ENCODE measurements around the gene MRPL40.

MRPL40 gene

DNA sequence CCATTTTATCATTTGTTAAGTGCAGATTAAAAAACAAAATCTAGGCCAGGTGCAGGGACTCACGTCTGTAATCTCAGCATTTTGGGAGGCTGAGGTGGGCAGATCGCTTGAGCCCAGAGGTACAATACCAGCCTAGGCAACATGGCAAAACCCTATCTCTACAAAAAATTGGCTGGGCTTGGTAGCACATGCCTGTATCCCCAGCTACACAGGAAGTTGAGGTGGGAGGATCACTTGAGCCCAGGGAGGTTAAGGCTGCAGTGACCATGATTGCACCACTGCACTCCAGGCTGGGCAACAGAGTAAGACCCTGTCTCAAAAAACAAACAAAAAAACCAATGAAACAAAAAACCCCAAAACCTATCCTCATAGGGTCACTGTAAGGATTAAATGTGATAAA is 33.7 kb upstream of the MRPL40 start:
- H3K4me3 ChIP-seq = no peak overlapping the region
- peaks cover 60% of the 10 kb centered on the region for H3K36me3 ChIP-seq (replicated peaks)
- H3K27me3 ChIP-seq (ENCODE audit: low read depth) = no peaks in the 10 kb centered on the region
- in situ Hi-C loops (cut with MboI; ENCODE audit: low sequenced_read_pairs) = no loop called here
- H3K9me3 ChIP-seq = no peaks in the 10 kb centered on the region
- no peak for DNase-seq (ENCODE audit: low spot score in 2 of 2)
- H3K4me1 ChIP-seq = no peaks in the 10 kb centered on the region

DNA sequence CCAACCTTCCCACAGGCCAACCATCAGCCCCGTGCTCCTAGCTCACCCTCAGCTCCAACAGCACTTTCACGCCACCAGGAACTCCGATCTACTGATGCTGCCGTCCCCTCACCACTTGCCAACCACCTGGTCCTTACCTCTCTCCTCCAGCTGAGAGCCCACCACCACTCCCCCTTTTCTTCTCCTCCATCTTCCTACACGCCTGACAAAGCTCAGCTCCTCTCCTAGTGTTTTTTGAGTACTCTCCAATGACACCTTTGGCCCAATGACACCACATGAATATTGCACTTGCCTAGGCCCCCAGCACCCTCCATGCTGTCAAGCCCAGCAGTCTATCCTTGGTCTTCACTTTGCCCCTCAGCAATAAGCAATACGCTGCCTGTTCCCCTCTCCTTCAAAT is 31.5 kb upstream of the MRPL40 start:
- no peak overlapping the region for H3K4me3 ChIP-seq
- H3K27me3 ChIP-seq (ENCODE audit: low read depth) = no peaks in the 10 kb centered on the region
- no peaks in the 10 kb centered on the region for H3K4me1 ChIP-seq
- in situ Hi-C loops (cut with MboI; ENCODE audit: low sequenced_read_pairs) = loop anchor here (10.0 to 25.0 kb wide), 2 partner anchors 56 to 111 kb away; partner anchors contain the start of gene CLDN5
- peaks cover 50% of the 10 kb centered on the region for H3K36me3 ChIP-seq (replicated peaks)
- no peaks in the 10 kb centered on the region for H3K9me3 ChIP-seq
- DNase-seq (ENCODE audit: low spot score in 2 of 2) = no peak

DNA sequence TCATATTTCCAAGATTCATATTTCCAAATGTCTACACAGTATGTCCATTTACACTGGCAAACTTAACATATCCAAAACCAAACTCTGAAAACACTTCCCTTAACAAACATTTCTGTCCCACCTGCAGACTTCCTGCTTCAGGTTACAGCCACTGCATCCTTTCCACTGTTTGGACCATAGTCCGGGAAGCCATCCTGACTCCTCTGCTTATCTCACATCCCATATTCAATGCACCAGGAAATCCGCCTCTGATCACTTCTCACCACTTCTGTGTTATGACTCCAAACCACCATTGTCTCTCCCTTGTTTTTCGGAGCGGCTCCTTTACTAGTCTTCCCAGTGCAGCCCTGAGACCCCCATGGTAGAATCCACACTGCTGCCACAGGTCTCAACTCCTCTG is 30.9 kb upstream of the MRPL40 start:
- no peaks in the 10 kb centered on the region for H3K27me3 ChIP-seq (ENCODE audit: low read depth)
- in situ Hi-C loops (cut with MboI; ENCODE audit: low sequenced_read_pairs) = loop anchor here (10.0 to 25.0 kb wide), 2 partner anchors 57 to 111 kb away; partner anchors contain the start of gene CLDN5
- H3K9me3 ChIP-seq = no peaks in the 10 kb centered on the region
- H3K4me3 ChIP-seq = no peak overlapping the region
- no peaks in the 10 kb centered on the region for H3K4me1 ChIP-seq
- H3K36me3 ChIP-seq (replicated peaks) = peaks cover 50% of the 10 kb centered on the region
- no peak for DNase-seq (ENCODE audit: low spot score in 2 of 2)

DNA sequence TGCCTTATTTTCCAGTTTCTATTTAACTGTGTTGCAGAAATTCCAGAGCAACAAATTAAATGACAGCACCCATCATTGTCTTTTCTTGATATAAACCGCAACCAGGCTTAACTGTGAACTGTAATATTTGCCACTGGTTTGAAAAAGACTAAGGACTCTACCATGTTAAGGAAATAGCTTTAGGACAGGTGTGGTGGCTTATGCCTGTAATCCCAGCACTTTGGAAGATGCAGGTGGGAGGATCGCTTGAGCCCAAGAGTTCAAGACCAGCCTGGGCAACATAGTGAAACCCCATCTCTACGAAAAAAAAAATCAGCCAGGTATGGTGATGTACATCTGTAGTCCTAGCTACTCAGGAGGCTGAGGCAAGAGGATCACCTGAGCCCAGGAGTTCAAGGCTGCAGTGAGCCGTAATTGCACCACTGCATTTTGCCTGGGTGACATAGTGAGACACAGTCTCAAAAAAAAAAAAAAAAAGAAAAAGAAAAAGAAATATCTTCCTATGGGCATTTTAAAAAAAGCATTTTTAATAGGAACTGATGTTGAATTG is 29.6 kb upstream of the MRPL40 start:
- no peak for DNase-seq (ENCODE audit: low spot score in 2 of 2)
- Histone ChIP-seq H3K9me3 (no peaks in the 10 kb centered on the region), H3K4me3 (no peak overlapping the region), H3K36me3 (replicated peaks) (peaks cover 50% of the 10 kb centered on the region), H3K27me3 (ENCODE audit: low read depth) (no peaks in the 10 kb centered on the region), H3K4me1 (no peaks in the 10 kb centered on the region)
- in situ Hi-C loops (cut with MboI; ENCODE audit: low sequenced_read_pairs) = loop anchor here (10.0 to 25.0 kb wide), 2 partner anchors 58 to 110 kb away; partner anchors contain the start of gene CLDN5

DNA sequence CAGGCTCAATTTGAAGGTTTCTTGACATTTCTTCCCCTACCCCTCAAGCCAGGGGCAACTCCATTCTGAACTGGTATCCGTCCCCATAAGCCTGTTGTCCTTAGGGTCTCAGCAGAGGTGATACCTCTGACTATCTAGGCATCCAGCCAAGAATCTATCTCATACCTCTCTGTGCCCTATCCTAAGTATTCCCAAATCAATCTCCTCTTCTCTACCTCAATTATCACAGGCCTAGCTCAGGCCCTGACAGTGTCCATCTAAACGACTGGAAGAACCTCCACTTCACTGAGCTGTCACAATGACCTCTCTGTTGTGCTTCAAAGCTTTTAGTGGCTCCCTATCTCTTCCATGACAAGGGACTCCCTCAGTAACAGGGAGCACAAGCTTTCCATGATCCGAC is 27.7 kb upstream of the MRPL40 start:
- DNase-seq (ENCODE audit: low spot score in 2 of 2) = no peak
- H3K27me3 ChIP-seq (ENCODE audit: low read depth) = no peaks in the 10 kb centered on the region
- no peaks in the 10 kb centered on the region for H3K9me3 ChIP-seq
- H3K36me3 ChIP-seq (replicated peaks) = peaks cover 54% of the 10 kb centered on the region
- H3K4me1 ChIP-seq = no peaks in the 10 kb centered on the region
- in situ Hi-C loops (cut with MboI; ENCODE audit: low sequenced_read_pairs) = loop anchor here (5.0 to 25.0 kb wide), 3 partner anchors 60 to 223 kb away; partner anchors contain the start of gene CLDN5
- H3K4me3 ChIP-seq = no peak overlapping the region

DNA sequence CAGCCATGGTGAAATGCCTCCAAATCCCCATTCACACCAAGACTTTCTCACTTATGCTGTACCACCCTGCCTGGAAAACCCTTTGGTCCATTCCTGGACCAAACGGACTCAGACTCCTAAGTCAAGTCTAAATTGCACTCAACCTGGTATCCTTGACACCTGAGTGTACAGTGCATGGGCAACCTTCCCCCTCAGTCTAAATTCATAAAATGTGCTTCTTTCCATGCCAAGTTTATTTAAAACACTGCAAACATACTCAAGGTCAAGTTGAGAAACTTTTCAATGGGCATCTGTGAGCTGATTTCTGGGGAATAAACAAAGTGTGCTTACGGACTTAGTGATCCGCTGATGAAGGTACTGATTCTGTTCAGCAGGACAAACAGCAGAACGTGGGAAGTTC is 27.2 kb upstream of the MRPL40 start:
- Histone ChIP-seq H3K9me3 (no peaks in the 10 kb centered on the region), H3K36me3 (replicated peaks) (peaks cover 54% of the 10 kb centered on the region), H3K27me3 (ENCODE audit: low read depth) (no peaks in the 10 kb centered on the region), H3K4me3 (no peak overlapping the region), H3K4me1 (no peaks in the 10 kb centered on the region)
- no peak for DNase-seq (ENCODE audit: low spot score in 2 of 2)
- in situ Hi-C loops (cut with MboI; ENCODE audit: low sequenced_read_pairs) = loop anchor here (5.0 to 25.0 kb wide), 3 partner anchors 60 to 222 kb away; partner anchors contain the start of gene CLDN5

DNA sequence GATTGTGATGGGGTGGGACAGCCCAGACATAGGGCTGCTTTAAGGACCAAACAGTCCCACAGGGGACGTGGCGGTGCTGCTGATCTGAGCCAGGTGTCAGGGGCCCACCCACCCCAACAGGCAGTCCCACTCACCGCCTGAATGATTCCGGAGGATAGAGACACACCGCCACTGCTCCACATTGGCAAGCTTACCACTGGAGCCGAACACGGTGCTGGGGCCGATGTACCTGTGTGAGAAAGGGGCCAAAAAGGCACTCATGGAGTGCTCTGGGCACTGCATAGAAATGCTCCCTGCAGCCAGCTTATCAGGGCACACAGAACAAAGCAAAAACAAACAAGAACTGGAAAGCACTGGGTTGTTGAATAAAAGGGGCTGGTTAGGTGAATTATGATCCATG is 26.7 kb upstream of the MRPL40 start:
- Histone ChIP-seq H3K4me3 (no peak overlapping the region), H3K4me1 (no peaks in the 10 kb centered on the region), H3K9me3 (no peaks in the 10 kb centered on the region), H3K27me3 (ENCODE audit: low read depth) (no peaks in the 10 kb centered on the region), H3K36me3 (replicated peaks) (peaks cover 53% of the 10 kb centered on the region)
- no peak for DNase-seq (ENCODE audit: low spot score in 2 of 2)
- in situ Hi-C loops (cut with MboI; ENCODE audit: low sequenced_read_pairs) = loop anchor here (5.0 to 25.0 kb wide), 3 partner anchors 61 to 222 kb away; partner anchors contain the start of gene CLDN5

DNA sequence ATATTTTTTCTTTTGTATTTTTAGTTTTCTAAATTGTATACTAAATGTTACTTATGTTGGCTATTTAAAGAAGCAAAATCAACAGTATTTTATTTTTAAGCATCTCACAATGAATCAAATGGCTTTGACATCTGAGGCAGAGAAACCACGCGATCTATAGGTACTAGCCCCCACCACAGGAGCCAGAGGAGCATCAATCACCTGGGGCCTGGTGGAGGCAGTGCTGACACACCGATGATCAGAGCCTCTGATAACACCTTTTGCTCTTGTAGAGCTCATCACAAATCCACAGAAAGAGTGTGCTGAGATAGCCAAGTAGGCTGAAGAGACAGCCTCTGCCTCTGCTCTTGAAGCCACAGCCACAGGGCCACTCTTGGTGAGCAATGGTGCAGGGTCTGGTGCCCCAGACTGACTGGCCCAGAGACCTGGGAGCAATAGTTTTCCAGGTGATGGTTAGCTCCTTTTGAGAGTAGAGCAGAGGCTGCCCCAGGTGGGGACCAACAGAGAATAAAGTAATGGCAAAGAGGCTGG is 26.0 kb upstream of the MRPL40 start:
- peaks cover 55% of the 10 kb centered on the region for H3K36me3 ChIP-seq (replicated peaks)
- in situ Hi-C loops (cut with MboI; ENCODE audit: low sequenced_read_pairs) = loop anchor here (5.0 to 25.0 kb wide), 3 partner anchors 62 to 221 kb away; partner anchors contain the start of gene CLDN5
- no peaks in the 10 kb centered on the region for H3K9me3 ChIP-seq
- H3K4me3 ChIP-seq = no peak overlapping the region
- no peaks in the 10 kb centered on the region for H3K27me3 ChIP-seq (ENCODE audit: low read depth)
- H3K4me1 ChIP-seq = no peaks in the 10 kb centered on the region
- DNase-seq (ENCODE audit: low spot score in 2 of 2) = no peak

DNA sequence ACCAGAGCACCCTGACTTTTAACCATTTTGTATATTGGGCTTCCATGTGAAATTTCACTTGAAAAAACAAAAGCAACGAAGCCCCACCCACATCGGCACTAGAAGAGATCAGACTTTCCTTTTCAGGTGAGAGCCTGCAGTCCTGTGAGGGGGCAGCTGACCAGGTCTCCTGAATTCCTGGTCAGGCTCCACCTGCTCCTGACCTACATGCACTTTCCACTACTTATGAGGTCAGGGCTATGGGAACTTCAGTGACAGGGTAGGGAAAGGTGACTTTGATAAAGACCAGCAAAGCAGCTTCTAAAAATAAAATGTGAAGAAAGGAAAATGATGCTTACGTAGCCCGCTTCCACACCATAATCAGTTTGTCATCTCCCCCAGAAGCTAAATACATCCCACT is 25.5 kb upstream of the MRPL40 start:
- in situ Hi-C loops (cut with MboI; ENCODE audit: low sequenced_read_pairs) = loop anchor here (5.0 to 25.0 kb wide), 3 partner anchors 62 to 220 kb away; partner anchors contain the start of gene CLDN5
- Histone ChIP-seq H3K27me3 (ENCODE audit: low read depth) (no peaks in the 10 kb centered on the region), H3K4me3 (no peak overlapping the region), H3K4me1 (no peaks in the 10 kb centered on the region), H3K36me3 (replicated peaks) (peaks cover 55% of the 10 kb centered on the region), H3K9me3 (no peaks in the 10 kb centered on the region)
- DNase-seq (ENCODE audit: low spot score in 2 of 2) = no peak

DNA sequence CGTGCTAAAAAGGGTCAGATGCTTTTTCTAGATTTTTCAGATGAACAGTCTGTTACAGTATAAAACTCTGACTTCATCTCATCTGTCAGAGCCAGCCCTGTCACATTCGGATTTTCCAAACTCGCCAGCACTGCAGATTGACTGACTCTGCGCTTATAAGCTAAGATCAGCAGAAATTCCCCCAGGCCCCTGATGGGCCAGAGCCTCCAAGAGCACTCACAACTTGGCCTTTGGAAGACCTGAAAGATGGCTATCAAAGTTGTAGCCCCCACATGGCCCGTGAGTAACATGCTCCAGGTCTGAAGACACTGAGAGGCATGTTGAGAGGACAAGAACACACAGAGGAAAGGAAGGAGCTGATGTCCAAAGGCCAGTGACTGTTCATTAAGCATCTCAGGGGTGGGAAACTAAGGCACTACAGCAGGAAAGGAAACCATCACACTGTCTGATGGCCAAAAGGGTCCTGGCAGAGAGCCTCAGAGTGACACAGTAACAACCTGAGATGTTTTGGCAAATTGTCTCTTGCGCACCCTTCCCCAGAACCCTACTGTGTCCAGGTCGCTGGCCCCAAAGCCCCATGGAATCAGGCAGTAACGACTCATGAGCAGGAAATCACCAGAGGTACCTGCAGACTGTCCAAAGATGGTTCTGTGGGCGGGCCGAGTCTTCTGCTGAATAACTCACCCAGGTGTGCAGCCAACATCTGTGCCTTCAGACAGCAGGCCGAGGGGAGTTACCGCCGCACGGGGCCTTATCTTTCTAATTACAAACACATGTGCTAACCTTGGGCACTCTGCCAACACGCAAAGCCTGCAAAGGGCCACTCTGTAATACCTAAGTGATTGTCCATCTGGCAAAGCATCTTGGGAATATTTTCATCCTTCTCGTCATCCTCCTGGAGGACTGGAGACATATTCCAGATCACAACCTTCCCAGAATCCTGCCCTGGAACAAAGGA is 24.4 kb upstream of the MRPL40 start:
- Histone ChIP-seq H3K27me3 (ENCODE audit: low read depth) (no peaks in the 10 kb centered on the region), H3K4me1 (no peaks in the 10 kb centered on the region), H3K36me3 (replicated peaks) (peaks cover 55% of the 10 kb centered on the region), H3K4me3 (no peak overlapping the region), H3K9me3 (no peaks in the 10 kb centered on the region)
- DNase-seq (ENCODE audit: low spot score in 2 of 2) = peak in 1 of 2 experiments; percentile 15
- in situ Hi-C loops (cut with MboI; ENCODE audit: low sequenced_read_pairs) = loop anchor here (5.0 to 25.0 kb wide), 3 partner anchors 63 to 219 kb away; partner anchors contain the start of gene CLDN5

DNA sequence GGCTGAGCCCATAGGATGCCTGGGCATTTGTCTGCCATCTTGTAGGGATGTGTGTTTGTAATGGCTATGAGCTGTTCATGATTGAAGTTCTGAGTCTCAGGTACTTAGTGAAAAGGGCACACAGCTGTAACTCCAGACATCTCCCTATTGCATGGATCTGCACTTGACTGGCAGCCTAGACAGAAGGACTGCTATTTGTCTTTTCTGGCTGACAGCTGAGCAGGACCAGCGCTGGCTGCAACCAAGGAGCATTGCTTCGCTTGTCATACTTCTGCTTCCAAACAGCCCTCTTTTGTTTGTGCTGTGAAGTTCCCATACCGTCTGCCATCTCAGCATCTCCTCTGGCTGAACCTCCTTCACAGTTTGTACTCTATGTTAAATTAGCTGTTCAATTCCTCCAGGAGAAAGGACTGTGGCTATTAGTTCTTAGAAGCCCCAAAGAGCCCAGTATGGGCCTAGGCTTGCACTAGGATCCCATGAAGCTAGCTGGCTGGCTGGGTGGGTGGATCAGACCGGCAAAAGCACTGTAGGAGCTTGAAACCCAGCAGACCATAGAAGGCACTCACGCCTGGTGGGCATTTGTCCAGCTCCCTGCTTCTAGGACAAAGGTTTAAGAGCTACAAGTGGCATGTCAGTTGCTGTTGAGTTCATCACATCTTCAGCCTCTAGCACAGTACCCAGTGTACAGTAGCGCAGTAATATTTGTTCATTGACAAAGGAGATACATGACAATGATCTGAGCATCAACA is 21.2 kb upstream of the MRPL40 start:
- Histone ChIP-seq H3K27me3 (ENCODE audit: low read depth) (no peaks in the 10 kb centered on the region), H3K4me3 (no peak overlapping the region), H3K36me3 (replicated peaks) (peaks cover 42% of the 10 kb centered on the region), H3K9me3 (no peaks in the 10 kb centered on the region), H3K4me1 (no peaks in the 10 kb centered on the region)
- in situ Hi-C loops (cut with MboI; ENCODE audit: low sequenced_read_pairs) = loop anchor here (25.0 kb wide), 1 partner anchor 101 kb away; the partner anchor contains the start of gene CLDN5
- DNase-seq (ENCODE audit: low spot score in 2 of 2) = no peak

DNA sequence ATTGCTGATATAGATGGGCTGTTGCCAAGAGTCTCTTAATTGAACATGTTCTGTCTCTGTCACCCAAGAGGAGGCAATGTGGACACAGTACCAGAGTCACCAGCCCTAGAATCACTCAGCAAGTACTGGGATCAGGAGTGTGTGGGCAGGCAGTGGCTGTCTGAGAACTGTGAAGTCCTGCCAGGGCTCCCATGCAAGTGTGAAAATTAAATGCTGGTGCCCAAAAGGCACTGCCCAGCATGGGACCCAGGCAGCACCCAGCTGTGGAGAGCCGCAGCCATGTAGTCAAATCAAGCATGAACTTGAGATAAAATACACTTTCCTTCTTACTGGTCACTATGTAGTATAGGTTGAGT is 20.7 kb upstream of the MRPL40 start:
- Histone ChIP-seq H3K4me3 (no peak overlapping the region), H3K4me1 (no peaks in the 10 kb centered on the region), H3K27me3 (ENCODE audit: low read depth) (no peaks in the 10 kb centered on the region), H3K9me3 (no peaks in the 10 kb centered on the region), H3K36me3 (replicated peaks) (peaks cover 37% of the 10 kb centered on the region)
- in situ Hi-C loops (cut with MboI; ENCODE audit: low sequenced_read_pairs) = loop anchor here (25.0 kb wide), 1 partner anchor 101 kb away; the partner anchor contains the start of gene CLDN5
- no peak for DNase-seq (ENCODE audit: low spot score in 2 of 2)

DNA sequence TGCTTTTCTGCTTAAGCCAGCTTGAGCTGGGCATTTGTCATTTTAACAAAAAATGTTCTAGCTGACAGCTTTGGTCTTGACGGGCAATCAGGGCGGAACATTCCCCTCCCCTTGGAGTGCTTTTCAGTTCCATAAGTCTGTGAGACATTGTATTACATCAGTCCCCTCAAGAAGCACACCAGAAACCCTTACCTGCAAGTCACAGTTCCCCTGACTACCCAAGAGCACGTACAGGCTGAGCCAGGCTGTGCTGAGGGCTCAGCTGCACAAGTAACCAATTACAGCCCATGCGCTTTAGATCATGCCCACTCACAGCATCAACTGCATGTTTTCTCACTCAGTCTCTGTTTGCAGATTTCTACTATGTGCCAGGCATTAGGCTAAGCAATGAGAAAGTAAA is 19.9 kb upstream of the MRPL40 start:
- Histone ChIP-seq H3K36me3 (replicated peaks) (peaks cover 29% of the 10 kb centered on the region), H3K4me1 (no peaks in the 10 kb centered on the region), H3K27me3 (ENCODE audit: low read depth) (no peaks in the 10 kb centered on the region), H3K4me3 (no peak overlapping the region), H3K9me3 (no peaks in the 10 kb centered on the region)
- in situ Hi-C loops (cut with MboI; ENCODE audit: low sequenced_read_pairs) = loop anchor here (25.0 kb wide), 1 partner anchor 100 kb away; the partner anchor contains the start of gene CLDN5
- DNase-seq (ENCODE audit: low spot score in 2 of 2) = no peak

Data from HAP-1 (cell line).